DLD1 (cell line): ENCODE measurements around the gene PWP2.
"Not testable (repeated sequence)": the region's sequence is repeated elsewhere in the genome, so short reads cannot be mapped to it uniquely, and the experiment has no call there.

Experiments used
- in situ Hi-C: cut with HindIII; loops from 2 replicates; pipeline ENCODE4 v1.10.0; 2017; ENCODE audit warnings: low sequenced_read_pairs

The PWP2 gene

DNA sequence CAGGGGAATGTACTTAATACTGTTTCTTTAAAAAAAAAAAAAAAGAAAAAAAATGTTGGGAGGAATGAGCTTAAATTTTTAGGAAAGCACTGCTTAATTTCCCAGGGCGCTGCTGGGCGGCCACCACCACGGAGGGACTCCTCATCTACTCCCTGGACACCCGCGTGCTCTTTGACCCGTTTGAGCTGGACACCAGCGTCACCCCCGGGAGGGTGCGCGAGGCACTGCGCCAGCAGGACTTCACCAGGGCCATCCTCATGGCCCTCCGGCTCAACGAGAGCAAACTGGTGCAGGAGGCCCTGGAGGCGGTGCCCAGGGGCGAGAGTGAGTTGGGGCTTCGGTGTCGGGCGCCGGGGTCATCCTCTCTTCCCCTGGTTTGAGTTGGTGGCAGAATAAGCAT is 20.6 kb downstream of the PWP2 start:
- in situ Hi-C loops, result not testable (repeated sequence)

DNA sequence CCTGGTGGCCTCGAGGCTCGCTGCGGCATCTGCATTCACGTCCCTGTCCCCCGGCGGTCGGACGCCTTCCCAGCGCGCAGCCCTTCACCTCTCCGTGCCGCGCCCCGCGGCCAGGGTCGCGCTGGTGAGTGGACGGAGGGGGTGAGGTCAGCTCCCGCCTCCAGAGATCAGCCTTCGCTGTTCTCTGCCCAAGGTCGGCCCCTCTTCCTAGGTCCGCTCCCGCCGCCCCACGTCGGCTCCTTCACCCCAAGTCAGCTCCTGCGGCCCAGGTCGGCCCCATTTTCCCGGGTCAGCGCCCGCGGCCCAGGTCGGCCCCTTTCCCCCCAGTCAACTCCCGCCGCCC is 26.5 kb downstream of the PWP2 start:
- in situ Hi-C loops, result not testable (repeated sequence)

DNA sequence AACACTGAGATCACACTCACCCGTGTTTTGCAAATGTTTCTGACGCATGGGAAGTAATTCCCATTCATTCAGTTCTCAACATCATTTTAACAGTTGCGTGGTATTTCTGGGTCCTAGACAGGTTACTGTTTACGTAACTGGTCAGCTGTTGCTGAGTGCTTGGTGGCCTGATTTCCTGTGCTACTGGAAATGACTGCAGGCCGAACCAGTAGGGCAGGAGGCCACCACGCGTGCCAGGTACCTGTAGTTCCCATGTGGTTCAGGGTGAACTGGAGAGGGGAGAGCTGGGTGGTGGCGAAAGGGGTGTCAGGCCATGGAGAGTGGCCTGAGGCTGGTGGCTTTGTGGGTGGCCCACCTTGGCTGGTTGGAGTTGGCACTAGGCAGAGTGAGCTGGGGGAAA is 27.5 kb downstream of the PWP2 start:
- in situ Hi-C loops, result not testable (repeated sequence)

GRCh38 chr21:44138039-44138438 is 30.8 kb downstream of the PWP2 start:
- in situ Hi-C loops, result not testable (repeated sequence)

DNA sequence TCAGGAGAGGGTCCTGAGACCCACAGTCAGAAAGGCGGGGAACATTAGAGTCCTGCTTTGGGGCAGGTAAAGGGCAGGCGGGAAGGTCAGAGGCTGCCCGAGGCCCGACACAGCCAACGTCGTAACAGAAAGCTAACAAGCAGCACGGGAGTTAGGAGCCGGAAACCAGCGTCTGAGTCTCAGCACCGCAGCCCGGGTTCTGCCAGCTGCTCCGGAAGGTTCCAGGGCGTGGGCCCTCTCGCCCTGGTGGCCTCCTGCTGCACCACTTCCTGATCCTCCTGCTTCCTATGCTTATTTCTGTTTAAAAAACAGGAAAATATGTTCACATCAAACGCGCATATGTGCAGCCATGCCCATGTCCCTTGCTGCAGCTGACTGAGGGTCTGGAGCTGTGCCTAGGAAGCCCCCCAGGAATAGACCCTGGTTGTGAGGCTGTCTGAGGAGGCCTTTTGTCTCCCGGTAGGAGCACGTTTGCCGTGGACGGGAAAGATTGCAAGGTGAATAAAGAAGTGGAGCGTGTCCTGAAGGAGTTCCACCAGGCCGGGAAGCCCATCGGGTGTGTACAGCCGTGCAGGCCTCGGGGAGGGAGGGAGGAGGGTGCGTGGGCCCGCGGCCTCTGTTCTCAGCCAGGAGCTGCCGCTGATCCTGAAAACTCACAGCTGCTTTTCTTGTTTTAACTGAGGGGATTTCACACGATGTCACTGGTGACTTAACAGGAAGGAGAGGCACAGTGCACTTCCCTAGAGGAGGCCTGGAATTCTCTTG is 32.8 kb downstream of the PWP2 start:
- in situ Hi-C loops, result not testable (repeated sequence)

DNA sequence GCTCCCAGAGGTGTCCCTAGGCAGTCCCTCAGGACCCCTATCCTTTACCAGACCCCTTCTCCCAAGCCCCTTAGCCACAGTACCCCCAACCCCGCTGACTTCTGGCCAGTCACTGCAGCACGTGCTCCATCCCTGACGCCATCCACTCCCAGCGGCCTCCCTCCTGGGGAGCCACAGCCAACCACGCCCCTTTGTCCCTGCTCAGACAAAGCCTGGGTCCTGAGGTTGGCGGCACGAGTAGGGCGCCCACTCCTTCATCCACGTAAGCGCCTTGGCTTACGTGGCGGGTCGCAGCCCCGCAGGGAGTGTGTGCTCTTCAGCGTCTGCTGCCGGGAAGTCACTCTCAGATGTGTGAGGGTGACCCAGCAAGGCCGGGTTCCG is 33.3 kb downstream of the PWP2 start:
- in situ Hi-C loops, result not testable (repeated sequence)

- in situ Hi-C loops, result not testable (repeated sequence)
These were observed 35.3 kb downstream of the PWP2 start for GRCh38 chr21:44142470-44142869.

DNA sequence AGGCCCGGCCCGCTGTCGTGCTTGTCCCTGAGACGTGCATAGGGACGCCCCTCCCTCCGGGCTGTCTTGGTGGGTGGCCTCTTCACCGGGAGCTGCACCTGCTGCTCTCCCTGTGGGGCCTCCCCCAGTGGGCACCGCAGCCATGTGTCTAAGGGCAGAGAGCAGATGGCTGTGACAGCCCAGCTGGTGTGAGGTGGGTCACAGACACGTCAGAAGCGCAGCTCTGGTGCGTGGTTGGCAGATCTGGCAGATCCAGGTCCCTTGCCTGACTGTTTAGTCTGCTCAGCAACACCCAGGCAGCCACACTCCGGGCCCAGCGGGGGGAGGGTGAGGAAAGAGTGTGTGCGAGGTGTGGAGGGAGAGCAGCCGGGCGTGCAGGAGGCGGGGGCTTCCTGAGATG is 36.2 kb downstream of the PWP2 start:
- in situ Hi-C loops, result not testable (repeated sequence)

DNA sequence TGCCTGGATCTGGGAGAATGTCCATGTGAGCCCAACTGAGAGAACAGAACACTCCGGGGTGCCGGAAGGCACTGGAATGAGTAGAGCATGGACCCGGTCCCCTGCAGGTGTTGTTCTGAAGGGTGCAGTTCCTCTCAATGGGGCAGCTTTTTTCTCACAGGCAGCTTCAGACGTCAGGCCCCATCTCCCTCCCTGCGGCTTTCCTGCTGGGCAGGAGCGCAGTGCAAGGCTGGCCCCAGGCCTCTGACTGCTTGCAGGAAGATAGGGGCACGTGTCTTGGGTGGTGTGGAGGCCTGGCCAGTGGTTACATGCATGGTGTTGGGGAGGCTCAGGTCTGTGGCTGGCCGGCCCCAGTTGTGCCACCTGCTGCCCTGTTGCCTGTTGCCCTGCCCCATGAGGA is 36.8 kb downstream of the PWP2 start:
- in situ Hi-C loops, result not testable (repeated sequence)

DNA sequence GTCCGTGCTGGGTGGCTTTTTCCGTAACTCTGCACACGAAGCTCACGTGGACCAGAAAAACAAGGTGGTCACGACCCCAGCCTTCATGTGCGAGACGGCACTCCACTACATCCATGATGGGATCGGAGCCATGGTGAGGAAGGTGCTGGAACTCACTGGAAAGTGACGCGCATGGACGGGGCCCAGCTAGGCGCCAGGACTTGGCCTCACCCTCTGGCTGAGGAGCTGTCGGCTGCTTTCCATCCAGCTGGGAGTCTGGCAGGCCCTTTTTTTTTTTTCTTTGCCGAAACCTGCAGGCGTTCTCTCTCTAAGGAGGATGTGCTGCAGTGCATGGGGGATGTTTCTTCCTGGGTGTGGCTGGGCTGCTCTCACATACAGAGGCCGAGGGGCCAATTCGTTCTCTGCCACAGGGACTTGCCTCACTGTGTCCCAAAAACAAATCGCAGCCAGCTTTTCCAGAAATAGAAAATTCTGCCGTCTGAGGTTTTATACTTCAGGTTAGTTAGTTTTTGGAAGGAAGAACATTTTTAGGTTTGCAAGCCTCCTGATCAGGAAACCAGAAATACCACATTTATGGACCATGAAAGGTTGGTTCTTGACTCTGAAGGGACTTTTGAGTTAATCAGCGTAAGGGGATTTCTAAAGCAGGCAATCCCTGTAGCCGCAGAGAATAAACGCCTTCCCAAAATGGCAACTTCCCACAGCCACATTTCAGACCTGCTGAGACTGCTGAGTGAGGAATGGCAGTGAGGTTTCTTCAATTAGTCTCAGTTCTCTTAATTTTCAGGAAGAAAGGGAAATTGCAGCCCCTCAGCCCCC is 37.8 kb downstream of the PWP2 start:
- in situ Hi-C loops, result not testable (repeated sequence)

GRCh38 chr21:44145616-44146015 is 38.4 kb downstream of the PWP2 start:
- in situ Hi-C loops, result not testable (repeated sequence)

- in situ Hi-C loops, result not testable (repeated sequence)
These were observed 39.9 kb downstream of the PWP2 start for GRCh38 chr21:44147108-44147507.

GRCh38 chr21:44150255-44150654 is 43.1 kb downstream of the PWP2 start:
- in situ Hi-C loops, result not testable (repeated sequence)

- in situ Hi-C loops, result not testable (repeated sequence)
These were observed 46.2 kb downstream of the PWP2 start for GRCh38 chr21:44153214-44153888.

DNA sequence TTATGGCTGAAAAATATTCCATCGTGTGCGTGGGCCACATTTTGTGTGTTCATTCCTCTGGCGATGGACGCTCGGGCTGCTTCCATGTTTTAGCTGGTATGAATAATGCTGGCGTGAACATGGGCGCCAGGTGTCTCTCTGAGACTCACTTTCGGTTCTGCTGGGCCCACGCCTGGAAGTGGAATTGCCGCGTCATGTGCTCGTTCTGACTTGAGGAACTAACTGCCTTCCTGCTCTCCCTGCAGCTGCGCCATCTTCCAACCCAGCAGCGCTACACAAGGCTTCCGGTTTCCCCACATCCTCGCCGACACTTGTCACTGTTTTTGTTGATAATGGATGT is 46.7 kb downstream of the PWP2 start:
- in situ Hi-C loops, result not testable (repeated sequence)

DNA sequence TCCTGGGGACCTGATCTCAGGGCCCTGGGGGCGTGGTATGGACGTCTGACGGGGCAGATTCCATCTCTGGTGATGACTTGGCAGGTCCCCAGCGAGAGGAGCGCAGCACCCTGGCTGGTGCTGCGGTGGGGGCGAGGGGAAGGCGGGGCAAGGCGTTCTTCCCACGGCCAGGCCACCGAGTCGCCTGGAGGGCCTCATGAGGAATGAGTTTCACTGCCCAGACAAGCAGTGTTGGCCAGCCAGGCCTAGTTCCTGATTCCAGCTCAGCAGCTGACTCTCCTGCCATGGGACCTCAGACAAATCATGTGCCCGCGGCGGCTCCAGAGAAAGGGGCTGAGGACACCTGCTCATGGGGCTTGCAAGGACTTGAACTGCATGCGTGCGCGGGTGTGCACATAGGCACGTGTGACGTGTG is 47.6 kb downstream of the PWP2 start:
- in situ Hi-C loops, result not testable (repeated sequence)

DNA sequence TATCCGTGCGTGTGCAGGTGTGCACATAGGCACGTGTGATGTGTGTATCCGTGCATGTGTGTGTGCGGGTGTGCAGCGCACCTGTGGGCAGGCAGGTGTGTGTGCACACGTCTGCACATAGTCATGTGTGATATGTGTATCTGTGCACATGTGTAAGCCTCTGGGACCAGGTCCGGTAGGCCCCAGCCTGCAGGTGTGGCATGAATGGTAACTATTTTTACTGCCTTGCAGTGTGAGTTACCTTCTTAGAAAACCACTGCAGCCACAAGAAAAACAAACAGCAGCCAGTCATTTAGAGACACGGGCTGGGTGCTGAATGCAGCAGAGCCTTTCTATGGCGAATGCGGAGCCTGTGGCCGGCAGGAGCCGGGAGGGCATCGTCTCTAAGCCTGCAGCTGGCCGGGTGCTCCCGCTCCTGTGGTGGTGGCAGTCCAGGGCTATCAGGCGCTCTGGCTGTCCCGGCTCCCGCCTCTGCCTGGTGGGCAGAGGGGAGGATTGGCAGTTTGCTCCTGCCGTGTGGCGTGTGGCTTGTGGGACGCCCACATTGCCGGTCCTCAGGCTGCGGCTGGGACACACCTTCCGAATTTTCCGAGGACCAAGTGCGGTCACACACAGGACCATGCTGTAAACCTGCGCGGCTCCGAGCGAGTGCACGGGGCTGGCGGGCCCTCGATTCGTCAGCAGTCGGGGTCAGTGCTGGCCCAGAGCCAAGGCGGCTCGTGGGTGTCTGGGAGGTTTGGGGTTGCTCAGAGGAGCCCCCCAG is 48.2 kb downstream of the PWP2 start:
- in situ Hi-C loops, result not testable (repeated sequence)

- in situ Hi-C loops, result not testable (repeated sequence)
These were observed 48.8 kb downstream of the PWP2 start for GRCh38 chr21:44155994-44156380.

- in situ Hi-C loops, result not testable (repeated sequence)
These were observed 50.4 kb downstream of the PWP2 start for GRCh38 chr21:44157439-44158081.

DNA sequence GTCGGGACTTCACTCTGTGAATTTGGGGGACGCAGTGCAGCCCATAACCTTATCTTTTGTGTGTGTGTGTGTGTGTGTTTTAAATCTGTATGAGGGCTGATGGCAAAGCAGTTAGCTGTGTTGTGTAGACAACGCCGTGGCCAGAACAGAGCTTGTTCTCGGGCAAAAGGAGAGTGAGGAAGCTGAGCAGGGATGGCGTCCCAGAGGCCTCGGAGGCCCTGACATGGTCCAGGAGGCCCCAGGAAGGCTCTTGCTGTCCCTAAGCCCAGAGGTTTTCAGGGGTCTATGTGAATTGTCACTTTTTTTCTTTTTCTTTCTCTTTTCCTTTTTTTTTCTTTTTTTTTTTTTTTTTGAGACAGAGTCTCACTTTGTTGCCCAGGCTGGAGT is 50.9 kb downstream of the PWP2 start:
- in situ Hi-C loops, result not testable (repeated sequence)
